Measurements from ENCODE around the gene ARID3A. TPM values are rescaled to one million over a fixed set of nuclear protein-coding genes. Genes with fewer than 3 reads are reported as not detected.
A peak's percentile ranks its signal among the peaks of the same experiment; 100 is the strongest.
"Not testable (repeated sequence)": the region's sequence is repeated elsewhere in the genome, so short reads cannot be mapped to it uniquely, and the experiment has no call there.

Gene ARID3A
- total RNA-seq, 1 donor from 2014 or later, result 12.8 TPM

GRCh38 chr19:1017906-1018305 is 92.1 kb downstream of the ARID3A start:
- DNase-seq, result no peak

- DNase-seq, result no peak
These were observed 92.6 kb downstream of the ARID3A start for GRCh38 chr19:1018393-1018792.

- DNase-seq, result no peak
These were observed 93.2 kb downstream of the ARID3A start for GRCh38 chr19:1018932-1019615.

DNA sequence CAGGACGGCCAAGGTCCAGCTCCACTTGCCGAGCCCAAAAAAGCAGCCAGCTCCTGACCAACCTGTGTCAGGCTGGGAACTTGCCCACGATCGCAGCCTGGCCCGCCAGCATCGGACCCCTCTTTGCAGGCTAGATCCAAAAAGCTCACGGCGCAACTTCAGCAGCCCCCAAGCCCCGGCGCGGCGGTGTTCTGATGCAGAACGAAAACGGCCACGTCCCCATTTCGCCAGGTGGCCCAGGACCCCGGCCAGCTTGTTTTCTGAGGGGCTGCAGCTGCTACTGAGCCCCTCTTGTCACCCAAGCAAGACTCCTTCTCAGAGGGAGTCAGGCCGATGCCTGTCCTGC is 93.8 kb downstream of the ARID3A start:
- DNase-seq, result no peak

GRCh38 chr19:1019980-1020867 is 94.4 kb downstream of the ARID3A start:
- DNase-seq, result no peak

DNA sequence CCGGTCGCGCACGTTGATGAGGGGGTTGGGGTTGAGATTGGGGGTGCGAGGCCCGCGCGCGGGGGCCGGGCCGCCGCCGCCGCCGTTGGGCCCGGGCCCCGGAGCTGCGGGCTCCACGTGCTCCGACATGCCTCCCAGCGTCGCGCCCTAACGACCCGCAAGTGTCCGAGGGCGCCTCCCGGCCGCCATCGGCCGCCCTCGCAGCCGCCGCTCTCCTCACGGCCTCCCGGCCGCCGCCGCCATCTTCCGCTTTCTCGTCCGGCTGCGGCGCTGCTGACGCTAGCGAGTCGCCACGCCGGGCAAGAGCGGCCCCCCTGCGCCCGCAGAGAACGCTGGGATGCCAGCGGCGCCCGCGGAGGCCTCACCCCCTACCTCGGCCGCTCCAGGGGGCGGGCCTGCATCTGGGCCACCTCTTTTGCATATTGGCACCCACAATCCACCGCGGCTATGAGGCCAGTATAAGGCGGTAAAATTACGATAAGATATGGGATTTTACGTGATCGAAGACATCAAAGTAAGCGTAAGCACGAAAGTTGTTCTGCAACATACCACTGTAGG is 95.1 kb downstream of the ARID3A start, which contains the start of gene TMEM259:
TSS of gene TMEM259 (minus strand) at position 256 of the 558 bp plus-strand sequence. CDS start at position 129, 127 bp downstream.
- peak; percentile 97 for DNase-seq

GRCh38 chr19:1023883-1024188 is 98.0 kb downstream of the ARID3A start:
- DNase-seq, result not testable (repeated sequence)

DNA sequence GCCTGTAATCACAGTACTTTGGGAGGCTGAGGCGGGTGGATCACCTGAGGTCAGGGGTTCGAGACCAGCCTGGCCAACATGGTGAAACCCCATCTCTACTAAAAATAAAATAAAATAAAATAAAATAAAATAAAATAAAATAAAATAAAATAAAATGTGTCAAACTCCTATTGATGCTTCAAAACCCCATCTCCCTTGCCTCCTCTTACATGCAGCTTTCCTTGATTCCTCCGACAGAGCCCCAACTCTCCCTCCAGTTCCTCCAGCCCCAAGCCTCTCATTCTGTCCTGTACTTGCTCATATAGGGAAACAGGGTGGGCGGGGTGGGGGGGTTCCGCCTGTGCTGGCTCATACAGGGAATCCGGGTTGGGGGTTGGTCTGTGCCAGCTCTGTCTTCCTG is 99.2 kb downstream of the ARID3A start:
- DNase-seq, result not testable (repeated sequence)

Small RNA genes lying within 50 kb of the gene (small RNA-seq; reads per million reads assigned to genes)
- gene RNU6-2 (ENCODE audit: low replicate concordance) (0.45 reads per million, percentile 56 among the genes with 10 or more reads in this experiment), gene RNU6-9 (ENCODE audit: low replicate concordance) (0.17 reads per million)

Other genes starting within 250 kb of the ARID3A start
- gene FSTL3, start 249.6 kb upstream of the ARID3A start, total RNA-seq, result 21.0 TPM
- gene PRSS57, start 230.6 kb upstream of the ARID3A start, total RNA-seq, result 0.69 TPM
- gene PALM, start 217.1 kb upstream of the ARID3A start, total RNA-seq, result 25.4 TPM
- gene MISP, start 174.9 kb upstream of the ARID3A start, total RNA-seq, result 1.2 TPM
- 106 TPM for gene PTBP1, start 128.6 kb upstream of the ARID3A start, total RNA-seq
- gene PLPPR3, start 104.1 kb upstream of the ARID3A start, total RNA-seq, result 0.89 TPM
- 12.8 TPM for gene AZU1, start 98.2 kb upstream of the ARID3A start, total RNA-seq
- gene PRTN3, start 85.0 kb upstream of the ARID3A start, total RNA-seq, result 28.9 TPM
- 24.0 TPM for gene ELANE, start 73.7 kb upstream of the ARID3A start, total RNA-seq
- gene CFD, start 66.4 kb upstream of the ARID3A start, total RNA-seq, result 79.1 TPM
- gene MED16, start 32.8 kb upstream of the ARID3A start, total RNA-seq, result 16.5 TPM
- gene RNU6-9, start 32.6 kb upstream of the ARID3A start, total RNA-seq, result not detected
- 28.7 TPM for gene R3HDM4, start 12.8 kb upstream of the ARID3A start, total RNA-seq
- gene KISS1R, start 8.7 kb upstream of the ARID3A start, total RNA-seq, result not detected
- 34.1 TPM for gene WDR18, start 58.3 kb downstream of the ARID3A start, total RNA-seq
- 0.20 TPM for gene GRIN3B, start 74.4 kb downstream of the ARID3A start, total RNA-seq
- 40.6 TPM for gene TMEM259, start 95.1 kb downstream of the ARID3A start, total RNA-seq
- not detected for gene RNU6-2, start 95.5 kb downstream of the ARID3A start, total RNA-seq
- 58.2 TPM for gene CNN2, start 100.6 kb downstream of the ARID3A start, total RNA-seq
- 4.8 TPM for gene ABCA7, start 114.1 kb downstream of the ARID3A start, total RNA-seq
- gene ARHGAP45, start 141.1 kb downstream of the ARID3A start, total RNA-seq, result 10.7 TPM
- gene POLR2E, start 169.3 kb downstream of the ARID3A start, total RNA-seq, result 47.1 TPM
- 105 TPM for gene GPX4, start 178.0 kb downstream of the ARID3A start, total RNA-seq
- 23.1 TPM for gene SBNO2, start 248.2 kb downstream of the ARID3A start, total RNA-seq